Putamen (tissue), 1 donor: ENCODE results near the gene RNF212.
"Not testable (repeated sequence)": the region's sequence is repeated elsewhere in the genome, so short reads cannot be mapped to it uniquely, and the experiment has no call there.

Experiments
- DNase-seq: peaks from one replicate; pipeline ENCODE4 v3.0.0-alpha.2; 2016; ENCODE audit warnings: low spot score

RNF212 gene

GRCh38 chr4:1065732-1066131, 47.6 kb downstream of the RNF212 start:
- no peak for DNase-seq

GRCh38 chr4:1062419-1062818, 50.9 kb downstream of the RNF212 start:
- no peak for DNase-seq

DNA sequence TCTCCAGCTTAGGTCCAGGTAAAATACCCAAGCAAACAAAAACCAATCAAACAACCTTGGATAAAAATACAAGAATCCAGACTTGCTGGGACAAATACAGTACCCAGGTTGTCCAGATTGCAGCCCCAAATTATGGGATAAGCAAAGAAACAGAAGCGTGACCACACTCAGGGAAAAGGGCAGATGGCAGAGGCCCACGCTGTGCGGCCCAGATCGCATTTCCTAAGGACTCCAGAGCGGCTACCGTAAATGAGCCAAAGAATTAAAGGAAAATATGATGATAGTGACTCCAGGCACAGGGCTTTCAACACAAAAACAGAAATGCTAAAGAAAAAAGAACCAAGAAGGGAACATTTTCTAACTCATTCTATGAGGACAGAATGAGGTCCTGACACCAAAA, 51.6 kb downstream of the RNF212 start:
- no peak for DNase-seq

DNA sequence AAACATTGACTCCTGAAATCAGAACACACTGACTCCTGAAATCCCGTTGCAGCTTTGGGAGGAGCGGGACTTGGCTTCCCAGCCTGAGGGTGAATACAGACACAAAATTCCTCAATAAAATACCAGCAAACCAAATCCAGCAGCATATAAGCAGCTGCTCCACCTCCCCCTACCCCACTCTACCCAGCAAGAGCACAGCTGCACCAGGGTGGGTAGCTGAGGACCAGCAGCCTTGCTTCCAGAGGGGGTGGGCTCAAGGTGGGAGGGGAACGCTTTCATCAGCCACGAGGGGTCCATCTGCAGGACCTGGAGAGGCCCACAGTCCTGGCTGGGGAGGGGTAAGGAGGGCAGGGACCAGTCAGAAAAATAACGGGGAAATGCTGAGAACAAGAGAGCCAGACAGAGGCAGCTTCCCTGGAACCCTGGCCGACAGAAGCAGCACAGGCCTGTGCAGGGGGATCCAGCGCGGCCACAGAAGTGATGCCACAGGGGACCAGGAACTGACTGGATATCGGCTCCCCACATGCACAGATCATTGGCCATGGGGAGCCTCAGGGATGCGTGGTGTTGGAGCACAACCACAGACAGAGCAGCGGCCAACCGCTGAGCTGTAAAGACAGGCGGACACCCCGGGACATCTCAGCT, 52.2 kb downstream of the RNF212 start:
- no peak for DNase-seq

GRCh38 chr4:1060621-1061020, 52.7 kb downstream of the RNF212 start:
- DNase-seq = no peak

DNA sequence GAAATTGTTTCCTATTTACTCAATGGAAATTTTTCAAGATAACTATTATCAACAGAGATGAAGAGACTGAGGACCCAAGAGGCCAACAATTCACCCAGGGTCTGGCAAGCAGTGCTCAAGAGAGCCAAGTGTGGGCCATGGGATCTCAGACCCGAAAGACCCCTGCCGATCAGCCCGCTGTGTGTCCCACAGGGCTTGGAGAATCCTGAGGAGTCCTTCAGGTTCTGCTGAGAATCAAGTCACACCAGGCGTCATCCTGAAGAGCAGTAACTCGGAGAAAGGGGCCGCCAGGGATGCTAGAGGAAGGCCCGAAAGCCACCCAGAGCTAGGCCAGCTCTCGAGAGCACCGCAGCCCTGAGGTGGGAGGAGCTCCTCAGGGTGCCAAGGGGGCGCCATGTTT, 53.2 kb downstream of the RNF212 start:
- no peak for DNase-seq

- no peak for DNase-seq
Observed at GRCh38 chr4:1058997-1059665, 54.2 kb downstream of the RNF212 start.

DNA sequence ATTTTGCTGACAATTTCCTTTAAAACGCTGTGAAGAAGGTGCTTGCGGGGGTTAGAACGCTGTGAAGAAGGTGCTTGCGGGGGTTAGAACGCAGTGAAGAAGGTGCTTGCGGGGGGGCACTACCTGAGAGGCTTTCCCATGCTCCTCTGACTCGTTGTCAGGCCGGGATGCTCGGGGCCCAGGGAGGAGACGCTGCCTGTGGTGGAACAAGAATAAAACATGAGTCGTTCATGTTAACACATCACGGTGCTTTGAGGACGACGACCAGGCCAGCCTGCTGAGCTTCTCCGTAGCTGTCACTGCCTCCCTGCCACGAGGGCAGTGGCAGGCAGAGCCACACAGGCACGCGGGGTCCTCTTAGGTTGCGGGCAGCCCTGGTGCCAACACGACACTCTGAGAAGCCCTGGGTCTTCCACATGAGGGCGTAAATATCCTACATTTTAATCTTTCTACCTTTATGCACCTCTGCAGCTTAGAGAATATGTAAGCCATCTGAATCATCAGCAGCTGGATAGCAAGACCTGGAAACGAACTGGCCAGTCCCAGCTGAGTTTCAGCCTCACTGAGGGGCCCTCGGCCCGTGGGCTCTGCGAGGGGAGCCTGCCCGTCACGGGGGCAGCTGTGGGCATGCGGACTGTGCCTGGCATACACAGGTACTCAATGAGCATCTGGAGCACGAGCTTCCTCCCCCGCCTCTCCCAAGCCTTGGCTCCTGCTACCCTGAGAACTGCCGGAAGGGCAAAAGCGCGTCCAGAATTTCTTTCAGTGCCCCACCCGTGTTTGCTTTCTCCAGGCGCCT, 55.0 kb downstream of the RNF212 start:
- DNase-seq = peak; percentile 70

GRCh38 chr4:1057403-1057745, 56.0 kb downstream of the RNF212 start:
- DNase-seq = no peak

DNA sequence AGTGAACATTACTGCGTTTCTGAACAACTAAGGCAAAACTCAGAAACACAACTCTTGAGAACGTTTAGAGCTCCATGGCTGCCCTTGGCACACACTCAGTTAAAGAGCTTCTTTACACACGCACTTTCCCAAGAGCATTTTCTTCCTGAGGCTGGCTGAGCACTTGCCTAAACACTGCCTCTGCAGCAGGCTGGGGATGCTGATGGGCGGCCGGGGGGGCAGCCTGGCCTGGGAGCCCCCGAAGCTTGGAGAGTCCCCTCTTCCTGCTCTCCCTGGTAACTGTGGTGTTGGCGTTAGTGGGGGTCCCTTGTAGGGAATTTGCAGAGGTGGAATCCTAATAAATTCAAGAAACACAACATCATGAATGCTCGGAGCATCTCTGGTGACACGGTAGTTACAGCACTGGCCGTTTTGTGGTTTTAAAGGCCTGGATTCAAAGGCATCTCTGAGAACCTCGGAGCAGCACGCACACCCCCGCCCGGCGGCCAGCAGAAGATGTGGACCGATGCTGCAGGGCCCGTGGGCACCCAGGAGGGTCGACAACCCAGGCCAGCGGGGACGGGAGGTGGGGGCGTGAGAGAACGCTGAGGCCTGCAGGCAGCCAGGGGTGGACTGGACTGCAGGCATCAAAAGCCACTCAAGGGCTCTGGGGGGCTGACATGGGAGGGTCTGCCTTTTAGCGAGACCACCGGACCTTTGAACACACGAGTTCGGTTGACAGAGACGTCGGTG, 56.5 kb downstream of the RNF212 start:
- no peak for DNase-seq

DNA sequence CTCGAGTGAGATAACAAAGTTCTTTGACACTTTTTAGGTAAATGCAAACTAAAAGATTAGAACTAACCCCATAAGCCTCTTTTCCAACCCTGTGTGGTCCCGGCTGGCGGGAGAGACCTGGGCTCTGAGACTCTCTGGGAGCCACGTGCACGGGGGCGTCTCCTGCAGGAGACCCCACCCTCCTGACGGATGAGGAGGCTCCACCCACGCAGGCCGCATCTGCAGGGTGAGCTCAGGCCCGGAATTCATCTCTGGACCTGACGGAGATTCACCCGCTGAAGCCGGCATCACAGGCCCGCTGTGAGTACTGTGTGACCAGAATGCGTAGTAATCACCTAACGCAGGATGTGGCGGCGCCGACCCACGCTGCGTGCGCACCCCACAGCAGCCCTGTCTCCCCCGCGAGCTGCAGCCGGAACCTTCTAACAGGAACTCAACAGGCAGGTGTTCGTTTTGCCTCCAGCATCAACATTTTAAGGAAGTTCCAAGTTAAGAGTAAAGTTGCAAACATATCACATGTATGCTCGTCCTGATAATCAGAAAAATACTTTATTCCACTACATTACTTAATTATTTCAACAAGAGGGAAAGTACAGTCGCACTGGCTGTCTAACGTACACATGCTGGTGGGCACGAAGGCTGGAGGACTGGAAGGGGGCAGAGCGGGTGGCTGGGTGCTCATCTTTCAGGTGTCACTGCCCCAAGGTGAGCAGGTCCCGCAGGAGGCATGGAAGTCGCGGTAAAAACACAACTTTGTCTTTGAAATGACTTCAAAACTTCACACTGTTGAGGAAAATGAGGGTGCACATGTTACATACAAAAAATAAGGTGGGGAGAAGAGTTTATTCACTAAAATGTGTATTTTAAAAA, 57.4 kb downstream of the RNF212 start:
- DNase-seq = no peak

DNA sequence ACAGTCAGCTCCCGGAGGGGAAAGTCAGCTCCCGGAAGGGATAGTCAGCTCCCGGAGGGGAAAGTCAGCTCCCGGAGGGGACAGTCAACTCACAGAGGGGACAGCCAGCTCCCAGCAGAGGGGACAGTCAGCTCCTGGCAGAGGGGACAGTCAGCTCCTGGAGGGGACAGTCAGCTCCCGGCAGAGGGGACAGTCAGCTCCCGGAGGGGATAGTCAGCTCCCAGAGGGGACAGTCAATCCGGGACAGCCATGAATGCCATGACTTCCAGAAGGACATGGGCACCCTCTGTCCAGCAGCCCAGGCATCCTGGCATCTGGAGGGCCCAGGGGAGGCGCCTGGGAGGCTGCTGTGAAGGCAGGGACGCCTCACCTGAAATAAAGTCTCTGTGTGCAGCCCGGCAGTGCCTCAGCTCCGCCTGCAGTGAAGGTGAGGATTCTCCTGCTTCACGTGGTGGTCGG, 58.1 kb downstream of the RNF212 start:
- not testable (repeated sequence) for DNase-seq

DNA sequence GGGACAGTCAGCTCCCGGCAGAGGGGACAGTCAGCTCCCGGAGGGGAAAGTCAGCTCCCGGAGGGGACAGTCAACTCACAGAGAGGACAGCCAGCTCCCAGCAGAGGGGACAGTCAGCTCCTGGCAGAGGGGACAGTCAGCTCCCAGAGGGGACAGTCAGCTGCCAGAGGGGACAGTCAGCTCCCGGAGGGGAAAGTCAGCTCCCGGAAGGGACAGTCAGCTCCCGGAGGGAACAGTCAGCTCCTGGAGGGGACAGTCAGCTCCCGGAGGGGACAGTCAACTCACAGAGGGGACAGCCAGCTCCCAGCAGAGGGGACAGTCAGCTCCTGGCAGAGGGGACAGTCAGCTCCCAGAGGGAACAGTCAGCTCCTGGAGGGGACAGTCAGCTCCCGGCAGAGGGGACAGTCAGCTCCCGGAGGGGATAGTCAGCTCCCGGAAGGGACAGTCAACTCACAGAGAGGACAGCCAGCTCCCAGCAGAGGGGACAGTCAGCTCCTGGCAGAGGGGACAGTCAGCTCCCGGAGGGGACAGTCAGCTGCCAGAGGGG, 58.6 kb downstream of the RNF212 start:
- DNase-seq = not testable (repeated sequence)

- DNase-seq = not testable (repeated sequence)
Observed at GRCh38 chr4:1053891-1054290, 59.5 kb downstream of the RNF212 start.

GRCh38 chr4:1053080-1053661, 60.2 kb downstream of the RNF212 start:
- DNase-seq = no peak

DNA sequence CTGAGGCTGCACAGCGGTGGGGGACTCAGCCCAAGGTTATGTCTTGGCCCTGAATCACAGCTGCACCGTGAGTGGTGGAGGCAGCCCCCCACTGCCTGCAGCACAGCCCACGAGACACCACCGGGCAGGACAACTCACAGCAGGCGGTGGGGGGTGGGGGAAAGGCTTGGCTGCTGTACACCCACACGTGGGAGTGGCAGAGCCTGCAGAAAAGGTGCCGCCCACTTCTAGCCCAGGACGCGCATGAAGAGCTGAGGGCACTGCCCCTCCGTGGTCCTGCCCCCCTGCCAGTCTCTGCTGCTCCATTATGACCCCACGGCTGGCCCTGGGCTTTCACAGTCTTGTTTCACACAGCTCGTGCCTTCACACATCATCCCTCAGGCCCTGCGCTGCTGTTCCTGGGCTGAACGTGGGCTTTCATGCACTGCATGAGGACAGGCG, 61.1 kb downstream of the RNF212 start:
- DNase-seq = no peak

GRCh38 chr4:1051472-1051871, 61.9 kb downstream of the RNF212 start:
- DNase-seq = no peak

DNA sequence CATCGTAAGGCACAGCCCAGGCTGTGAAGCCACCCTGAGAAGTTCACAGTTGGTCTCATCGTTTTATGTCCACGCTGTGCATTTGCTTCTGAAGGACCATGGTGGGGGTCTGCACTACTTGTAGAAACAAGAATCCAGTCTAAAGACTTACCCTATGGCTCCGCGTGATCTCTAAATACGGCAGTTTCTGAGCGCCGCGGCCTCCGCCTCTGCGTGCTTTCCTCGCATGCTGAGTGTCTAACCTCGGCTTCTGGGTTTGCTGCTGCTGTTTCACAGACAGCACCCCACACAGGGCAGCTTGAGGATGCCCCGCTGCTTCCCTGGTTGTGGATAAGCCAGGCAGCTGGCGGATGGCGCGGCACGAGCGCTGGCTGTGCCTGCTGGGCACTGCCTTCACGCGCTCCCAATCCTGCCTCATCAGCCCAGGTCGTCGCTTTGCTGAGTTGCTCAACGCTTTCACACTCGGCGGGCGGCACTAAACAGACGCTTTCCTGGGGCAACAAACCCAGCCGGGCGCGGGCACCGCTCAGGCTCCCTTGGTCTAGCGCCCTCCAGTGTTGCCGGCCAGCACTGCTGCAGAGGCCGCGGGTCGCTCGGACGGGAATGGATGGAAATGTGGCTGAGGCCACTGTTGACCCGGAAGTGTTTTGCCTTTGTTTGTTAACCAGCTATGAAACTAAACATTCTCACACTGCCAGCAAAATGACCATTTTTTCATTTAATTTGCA, 62.7 kb downstream of the RNF212 start:
- peak; percentile 69 for DNase-seq

- DNase-seq = no peak
Observed at GRCh38 chr4:1049591-1049905, 63.8 kb downstream of the RNF212 start.
